GM23338 (cell line): ENCODE results near the gene DLX3.
A peak's percentile ranks its signal among the peaks of the same experiment; 100 is the strongest.

ENCODE experiments used
- CTCF ChIP-seq, 2 experiments: fragments of 200-600 bp in 1 of 2; sonication (generic) in 1 of 2; conservative IDR thresholded peaks; 2 replicates each; pipeline versions ENCODE4 v1.5.1 to v1.6.1; 2016 to 2017; ENCODE audit warnings: antibody characterized with exemption in 2 of 2, low read depth in 2 of 2, mild to moderate bottlenecking in 2 of 2, moderate library complexity in 1 of 2
- ETS1 ChIP-seq: IDR thresholded peaks from 2 replicates; pipeline ENCODE4 v1.6.1; 2016; ENCODE audit warnings: antibody characterized with exemption
- EZH2 ChIP-seq: fragments of 200-600 bp; sonication (generic); IDR thresholded peaks from one replicate; pipeline ENCODE4 v1.8.0; 2017; ENCODE audit warnings: antibody characterized with exemption, mild to moderate bottlenecking, low read depth; ENCODE audit not compliant: unreplicated experiment
- EZH2phosphoT487 ChIP-seq: fragments of 200-600 bp; sonication (generic); IDR thresholded peaks from one replicate; pipeline ENCODE4 v1.8.1; 2018; ENCODE audit warnings: antibody characterized with exemption; ENCODE audit not compliant: unreplicated experiment
- JUNB ChIP-seq: IDR thresholded peaks from one replicate; pipeline ENCODE4 v1.6.1; 2016; ENCODE audit warnings: antibody characterized with exemption; ENCODE audit not compliant: unreplicated experiment
- NANOG ChIP-seq: IDR thresholded peaks from 2 replicates; pipeline ENCODE4 v1.6.1; 2016; ENCODE audit warnings: antibody characterized with exemption, borderline replicate concordance
- POLR2AphosphoS5 ChIP-seq: IDR thresholded peaks from 2 replicates; pipeline ENCODE4 v1.6.1; 2016; ENCODE audit warnings: antibody characterized with exemption, low read depth
- TF ChIP-seq, protein P1 (sequence below): fragments of 250-450 bp; sonication (Bioruptor Pico); IDR thresholded peaks from 2 replicates; pipeline ENCODE4 v1.5.0; 2020; ENCODE audit warnings: mild to moderate bottlenecking, moderate library complexity

- TF ChIP-seq CTCF (conservative IDR thresholded peaks at IDR 0.05; ENCODE audit: low read depth in 2 of 2) (no peak), POLR2AphosphoS5 (no peak), JUNB (no peak), EZH2phosphoT487 (no peak), EZH2 (peak; percentile 74), ETS1 (no peak), NANOG (no peak)
- TF ChIP-seq, protein P1, sequence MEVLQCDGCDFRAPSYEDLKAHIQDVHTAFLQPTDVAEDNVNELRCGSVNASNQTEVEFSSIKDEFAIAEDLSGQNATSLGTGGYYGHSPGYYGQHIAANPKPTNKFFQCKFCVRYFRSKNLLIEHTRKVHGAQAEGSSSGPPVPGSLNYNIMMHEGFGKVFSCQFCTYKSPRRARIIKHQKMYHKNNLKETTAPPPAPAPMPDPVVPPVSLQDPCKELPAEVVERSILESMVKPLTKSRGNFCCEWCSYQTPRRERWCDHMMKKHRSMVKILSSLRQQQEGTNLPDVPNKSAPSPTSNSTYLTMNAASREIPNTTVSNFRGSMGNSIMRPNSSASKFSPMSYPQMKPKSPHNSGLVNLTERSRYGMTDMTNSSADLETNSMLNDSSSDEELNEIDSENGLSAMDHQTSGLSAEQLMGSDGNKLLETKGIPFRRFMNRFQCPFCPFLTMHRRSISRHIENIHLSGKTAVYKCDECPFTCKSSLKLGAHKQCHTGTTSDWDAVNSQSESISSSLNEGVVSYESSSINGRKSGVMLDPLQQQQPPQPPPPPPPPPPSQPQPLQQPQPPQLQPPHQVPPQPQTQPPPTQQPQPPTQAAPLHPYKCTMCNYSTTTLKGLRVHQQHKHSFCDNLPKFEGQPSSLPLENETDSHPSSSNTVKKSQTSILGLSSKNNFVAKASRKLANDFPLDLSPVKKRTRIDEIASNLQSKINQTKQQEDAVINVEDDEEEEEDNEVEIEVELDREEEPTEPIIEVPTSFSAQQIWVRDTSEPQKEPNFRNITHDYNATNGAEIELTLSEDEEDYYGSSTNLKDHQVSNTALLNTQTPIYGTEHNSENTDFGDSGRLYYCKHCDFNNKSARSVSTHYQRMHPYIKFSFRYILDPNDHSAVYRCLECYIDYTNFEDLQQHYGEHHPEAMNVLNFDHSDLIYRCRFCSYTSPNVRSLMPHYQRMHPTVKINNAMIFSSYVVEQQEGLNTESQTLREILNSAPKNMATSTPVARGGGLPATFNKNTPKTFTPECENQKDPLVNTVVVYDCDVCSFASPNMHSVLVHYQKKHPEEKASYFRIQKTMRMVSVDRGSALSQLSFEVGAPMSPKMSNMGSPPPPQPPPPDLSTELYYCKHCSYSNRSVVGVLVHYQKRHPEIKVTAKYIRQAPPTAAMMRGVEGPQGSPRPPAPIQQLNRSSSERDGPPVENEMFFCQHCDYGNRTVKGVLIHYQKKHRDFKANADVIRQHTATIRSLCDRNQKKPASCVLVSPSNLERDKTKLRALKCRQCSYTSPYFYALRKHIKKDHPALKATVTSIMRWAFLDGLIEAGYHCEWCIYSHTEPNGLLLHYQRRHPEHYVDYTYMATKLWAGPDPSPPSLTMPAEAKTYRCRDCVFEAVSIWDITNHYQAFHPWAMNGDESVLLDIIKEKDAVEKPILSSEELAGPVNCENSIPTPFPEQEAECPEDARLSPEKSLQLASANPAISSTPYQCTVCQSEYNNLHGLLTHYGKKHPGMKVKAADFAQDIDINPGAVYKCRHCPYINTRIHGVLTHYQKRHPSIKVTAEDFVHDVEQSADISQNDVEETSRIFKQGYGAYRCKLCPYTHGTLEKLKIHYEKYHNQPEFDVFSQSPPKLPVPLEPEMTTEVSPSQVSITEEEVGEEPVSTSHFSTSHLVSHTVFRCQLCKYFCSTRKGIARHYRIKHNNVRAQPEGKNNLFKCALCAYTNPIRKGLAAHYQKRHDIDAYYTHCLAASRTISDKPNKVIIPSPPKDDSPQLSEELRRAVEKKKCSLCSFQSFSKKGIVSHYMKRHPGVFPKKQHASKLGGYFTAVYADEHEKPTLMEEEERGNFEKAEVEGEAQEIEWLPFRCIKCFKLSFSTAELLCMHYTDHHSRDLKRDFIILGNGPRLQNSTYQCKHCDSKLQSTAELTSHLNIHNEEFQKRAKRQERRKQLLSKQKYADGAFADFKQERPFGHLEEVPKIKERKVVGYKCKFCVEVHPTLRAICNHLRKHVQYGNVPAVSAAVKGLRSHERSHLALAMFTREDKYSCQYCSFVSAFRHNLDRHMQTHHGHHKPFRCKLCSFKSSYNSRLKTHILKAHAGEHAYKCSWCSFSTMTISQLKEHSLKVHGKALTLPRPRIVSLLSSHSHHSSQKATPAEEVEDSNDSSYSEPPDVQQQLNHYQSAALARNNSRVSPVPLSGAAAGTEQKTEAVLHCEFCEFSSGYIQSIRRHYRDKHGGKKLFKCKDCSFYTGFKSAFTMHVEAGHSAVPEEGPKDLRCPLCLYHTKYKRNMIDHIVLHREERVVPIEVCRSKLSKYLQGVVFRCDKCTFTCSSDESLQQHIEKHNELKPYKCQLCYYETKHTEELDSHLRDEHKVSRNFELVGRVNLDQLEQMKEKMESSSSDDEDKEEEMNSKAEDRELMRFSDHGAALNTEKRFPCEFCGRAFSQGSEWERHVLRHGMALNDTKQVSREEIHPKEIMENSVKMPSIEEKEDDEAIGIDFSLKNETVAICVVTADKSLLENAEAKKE: no peak
Measured at GRCh38 chr17:49969134-49969759, 25.8 kb downstream of the DLX3 start, which contains the start of gene DLX4.
